Suprapubic skin (tissue), 3 donors: ENCODE measurements around the gene TRPV3.

Source experiments
- POLR2AphosphoS5 ChIP-seq, 3 donors: sonication (generic); formaldehyde crosslinking; IDR thresholded peaks; one replicate each; pipeline ENCODE4 v1.6.1; 2017; ENCODE audit warnings: antibody characterized with exemption in 3 of 3
- TF ChIP-seq, protein P1 (sequence below), 2 donors: fragments of 200-600 bp in 1 of 2; fragments of 450-650 bp in 1 of 2; sonication (generic) in 1 of 2; IDR thresholded peaks; one replicate each; pipeline ENCODE4 v1.5.1; 2016 to 2019; ENCODE audit warnings: antibody characterized with exemption in 2 of 2, mild to moderate bottlenecking in 1 of 2, moderate library complexity in 1 of 2

DNA sequence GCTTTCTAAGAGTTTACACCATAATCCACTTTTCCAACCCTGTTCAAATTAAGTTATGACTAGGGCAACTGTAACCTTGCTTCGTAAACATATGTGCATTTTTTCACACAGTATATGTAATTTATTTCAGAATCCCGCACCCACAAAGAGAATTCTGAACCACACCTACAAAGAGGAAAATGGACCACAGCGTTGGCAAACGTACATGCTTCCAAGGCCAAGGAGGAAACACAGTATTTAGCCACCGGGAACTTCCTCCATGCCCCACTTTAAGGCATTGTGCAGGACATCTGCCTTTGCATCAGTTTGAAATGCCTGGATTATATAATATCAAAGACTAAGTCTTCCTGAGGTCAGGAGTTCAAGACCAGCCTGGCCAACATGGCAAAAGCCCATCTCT, 88.1 kb downstream of the TRPV3 start:
- TF ChIP-seq POLR2AphosphoS5 (IDR thresholded peaks at IDR 0.05): no peak
- TF ChIP-seq, protein P1, sequence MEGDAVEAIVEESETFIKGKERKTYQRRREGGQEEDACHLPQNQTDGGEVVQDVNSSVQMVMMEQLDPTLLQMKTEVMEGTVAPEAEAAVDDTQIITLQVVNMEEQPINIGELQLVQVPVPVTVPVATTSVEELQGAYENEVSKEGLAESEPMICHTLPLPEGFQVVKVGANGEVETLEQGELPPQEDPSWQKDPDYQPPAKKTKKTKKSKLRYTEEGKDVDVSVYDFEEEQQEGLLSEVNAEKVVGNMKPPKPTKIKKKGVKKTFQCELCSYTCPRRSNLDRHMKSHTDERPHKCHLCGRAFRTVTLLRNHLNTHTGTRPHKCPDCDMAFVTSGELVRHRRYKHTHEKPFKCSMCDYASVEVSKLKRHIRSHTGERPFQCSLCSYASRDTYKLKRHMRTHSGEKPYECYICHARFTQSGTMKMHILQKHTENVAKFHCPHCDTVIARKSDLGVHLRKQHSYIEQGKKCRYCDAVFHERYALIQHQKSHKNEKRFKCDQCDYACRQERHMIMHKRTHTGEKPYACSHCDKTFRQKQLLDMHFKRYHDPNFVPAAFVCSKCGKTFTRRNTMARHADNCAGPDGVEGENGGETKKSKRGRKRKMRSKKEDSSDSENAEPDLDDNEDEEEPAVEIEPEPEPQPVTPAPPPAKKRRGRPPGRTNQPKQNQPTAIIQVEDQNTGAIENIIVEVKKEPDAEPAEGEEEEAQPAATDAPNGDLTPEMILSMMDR (IDR thresholded peaks at IDR 0.05): no peak
